ENCODE results near the gene SYT5.
A peak's percentile ranks its signal among the peaks of the same experiment; 100 is the strongest.

The SYT5 gene

GRCh38 chr19:55189403-55189835 lies 9.3 kb upstream of the SYT5 start:
- in situ Hi-C loops (cut with MboI; ENCODE audit: low sequenced_read_pairs, unreplicated experiment): no loop called here
- DNase-seq (ENCODE audit: low spot score): no peak
- no peak for TF ChIP-seq CTCF (IDR thresholded peaks at IDR 0.05; ENCODE audit: borderline replicate concordance, control extremely low read depth, extremely low read depth, insufficient read depth, missing control alignments)

GRCh38 chr19:55188625-55189024 lies 8.5 kb upstream of the SYT5 start:
- DNase-seq (ENCODE audit: low spot score): no peak
- no peak for TF ChIP-seq CTCF (IDR thresholded peaks at IDR 0.05; ENCODE audit: borderline replicate concordance, control extremely low read depth, extremely low read depth, insufficient read depth, missing control alignments)
- in situ Hi-C loops (cut with MboI; ENCODE audit: low sequenced_read_pairs, unreplicated experiment): no loop called here

- no peak for DNase-seq (ENCODE audit: low spot score)
- TF ChIP-seq CTCF (IDR thresholded peaks at IDR 0.05; ENCODE audit: borderline replicate concordance, control extremely low read depth, extremely low read depth, insufficient read depth, missing control alignments): no peak
- in situ Hi-C loops (cut with MboI; ENCODE audit: low sequenced_read_pairs, unreplicated experiment): no loop called here
Measured at GRCh38 chr19:55186080-55186479, 6.0 kb upstream of the SYT5 start.

DNA sequence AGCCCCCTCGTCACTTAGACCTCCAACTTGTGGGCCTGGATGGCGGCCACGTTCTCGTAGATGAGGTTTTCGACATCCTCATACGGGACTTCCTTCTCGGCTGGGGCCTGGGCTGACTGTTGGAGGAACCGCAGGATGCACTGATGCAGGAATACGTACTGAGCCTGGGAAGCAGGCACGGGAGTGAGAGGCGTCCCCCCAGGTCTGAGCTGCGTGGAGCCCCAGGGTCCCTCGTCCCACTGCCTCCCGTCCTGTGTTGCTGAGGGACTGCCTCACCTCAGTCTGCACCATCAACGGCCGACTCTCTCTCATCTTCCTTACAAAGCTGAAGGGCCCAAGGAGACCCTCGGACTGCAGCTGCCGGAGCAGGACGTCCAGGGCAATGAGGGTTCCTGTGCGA lies 1.7 kb upstream of the SYT5 start:
- in situ Hi-C loops (cut with MboI; ENCODE audit: low sequenced_read_pairs, unreplicated experiment): no loop called here
- DNase-seq (ENCODE audit: low spot score): no peak
- TF ChIP-seq CTCF (IDR thresholded peaks at IDR 0.05; ENCODE audit: borderline replicate concordance, control extremely low read depth, extremely low read depth, insufficient read depth, missing control alignments): no peak

DNA sequence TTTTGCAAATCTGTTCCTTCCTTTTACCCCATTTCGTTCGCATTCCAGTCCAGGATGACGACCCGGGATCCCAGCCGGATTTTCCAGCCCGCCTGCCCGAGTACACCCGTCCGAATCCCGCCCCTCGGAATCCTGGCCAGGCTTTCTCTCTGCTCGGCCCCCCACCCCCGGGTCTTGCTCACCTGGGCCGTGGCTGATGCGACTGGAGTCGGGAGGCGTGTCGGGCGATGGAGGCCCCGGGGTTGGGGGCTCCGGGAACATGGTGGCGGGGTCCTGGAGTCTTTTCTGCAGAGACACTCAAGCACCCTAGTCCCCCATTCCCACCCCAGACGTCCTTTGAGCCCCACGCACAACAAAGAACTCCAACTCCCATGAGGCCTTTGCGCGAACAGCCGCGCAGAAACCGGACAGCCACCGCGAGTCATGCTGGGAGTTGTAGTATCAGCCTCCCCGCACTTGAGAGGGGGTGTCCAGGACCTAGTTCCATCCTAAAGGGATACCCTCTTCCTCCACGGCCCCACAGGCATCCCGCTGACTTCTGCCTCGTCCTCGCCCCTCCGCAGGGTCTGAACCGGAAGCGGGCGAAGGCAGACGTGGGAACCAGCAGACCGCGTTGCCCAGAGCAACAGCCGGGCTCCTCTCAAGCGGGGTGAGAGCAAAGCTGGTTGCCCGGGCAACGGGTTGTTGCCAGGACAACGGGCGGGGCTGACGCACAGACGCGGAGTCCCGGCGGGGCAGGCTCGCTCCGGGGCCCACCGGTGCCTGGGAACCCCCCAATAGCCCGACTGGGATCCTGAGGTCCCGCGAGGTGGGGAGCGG lies 1.1 kb downstream of the SYT5 start:
- no peak for TF ChIP-seq CTCF (IDR thresholded peaks at IDR 0.05; ENCODE audit: borderline replicate concordance, control extremely low read depth, extremely low read depth, insufficient read depth, missing control alignments)
- in situ Hi-C loops (cut with MboI; ENCODE audit: low sequenced_read_pairs, unreplicated experiment): no loop called here

DNA sequence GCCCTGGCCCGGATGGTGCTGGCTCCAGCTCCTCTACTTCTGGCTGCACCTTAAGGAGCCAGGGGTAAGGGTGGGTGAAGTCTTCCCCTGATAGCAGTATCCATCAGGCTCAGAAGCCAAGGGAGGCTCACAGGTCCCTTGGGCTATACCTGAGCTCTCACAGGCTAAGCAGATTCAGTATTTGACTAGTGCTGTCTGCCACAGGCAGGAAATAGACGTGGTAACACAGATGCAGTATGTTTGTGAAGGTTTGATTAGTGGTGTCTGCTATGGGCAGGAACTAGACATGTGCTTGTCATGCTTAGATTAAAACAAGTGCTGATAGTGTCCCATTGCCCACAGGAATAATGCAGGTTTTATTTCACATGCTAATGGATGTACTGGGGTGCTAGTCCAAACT lies 4.0 kb downstream of the SYT5 start:
- TF ChIP-seq CTCF (IDR thresholded peaks at IDR 0.05; ENCODE audit: borderline replicate concordance, control extremely low read depth, extremely low read depth, insufficient read depth, missing control alignments): no peak

More for the DNA sequence above, 1.1 kb downstream of the SYT5 start:
- DNase-seq (ENCODE audit: low spot score): peak; percentile 98

More for the DNA sequence above, 4.0 kb downstream of the SYT5 start:
- DNase-seq (ENCODE audit: low spot score): no peak
- in situ Hi-C loops (cut with MboI; ENCODE audit: low sequenced_read_pairs, unreplicated experiment): no loop called here

All from GM13976 (cell line).